NCI-H2227 (cell line): Measurements from ENCODE around the gene LARP1.
"Not testable (repeated sequence)": the region's sequence is repeated elsewhere in the genome, so short reads cannot be mapped to it uniquely, and the experiment has no call there.

ENCODE experiments used
- DNase-seq: peaks from one replicate; lab custom pipeline; 2025; ENCODE audit not compliant: unreplicated experiment; lab: John Stamatoyannopoulos, UW

Gene LARP1

DNA sequence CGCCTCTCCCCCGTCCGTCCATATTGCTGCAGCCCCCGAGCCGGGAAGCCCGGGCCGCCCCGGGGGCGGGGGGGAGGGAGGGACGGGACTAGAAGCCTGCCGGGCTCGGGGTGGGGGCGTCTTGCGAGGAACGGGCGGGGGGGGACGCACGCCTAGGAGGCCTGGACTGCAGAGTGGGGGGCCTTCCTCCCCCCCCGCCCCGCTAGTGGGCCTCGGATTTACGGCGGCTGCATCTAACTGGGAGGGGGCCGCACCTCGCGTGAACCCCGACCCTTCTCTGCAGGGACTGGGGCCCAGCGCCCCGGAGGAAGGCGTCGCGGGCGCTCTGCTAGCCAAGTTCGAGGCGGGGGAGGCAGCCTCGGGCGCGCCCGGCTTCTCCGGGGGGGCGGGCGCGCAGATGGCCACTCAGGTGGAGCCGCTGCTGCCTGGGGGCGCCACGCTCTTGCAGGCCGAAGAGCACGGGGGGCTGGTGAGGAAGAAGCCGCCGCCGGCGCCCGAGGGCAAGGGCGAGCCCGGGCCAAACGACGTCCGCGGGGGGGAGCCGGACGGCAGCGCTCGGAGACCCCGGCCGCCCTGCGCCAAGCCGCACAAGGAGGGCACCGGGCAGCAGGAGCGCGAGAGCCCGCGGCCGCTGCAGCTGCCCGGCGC, at the start of gene LARP1:
LARP1 (plus strand) TSS at position 17 of the 648 bp plus-strand sequence; CDS start at position 398, 381 bp downstream.
- DNase-seq = peak; percentile 49

- DNase-seq = no peak
Measured at GRCh38 chr5:154706416-154706815, 48.8 kb upstream of the LARP1 start.

GRCh38 chr5:154707641-154708040, 47.5 kb upstream of the LARP1 start:
- DNase-seq = no peak

DNA sequence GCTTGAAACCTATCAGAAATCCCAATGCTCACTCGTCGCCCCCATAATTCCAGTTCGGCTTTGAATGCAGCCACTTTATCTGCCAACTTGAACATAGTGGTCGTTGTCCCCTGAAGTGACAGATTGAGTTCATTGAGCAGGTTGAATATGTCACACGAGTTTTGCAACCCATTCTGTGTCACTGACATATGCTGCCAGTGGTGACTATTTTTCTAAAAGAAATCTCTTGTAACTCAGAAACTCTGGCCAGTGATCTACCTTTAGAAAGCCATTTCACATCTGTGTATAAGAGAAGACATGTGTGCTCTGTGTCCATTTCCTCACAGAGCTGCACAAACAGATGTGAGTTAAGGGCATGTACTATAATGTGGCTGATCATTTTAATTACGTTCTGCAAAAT, 47.0 kb upstream of the LARP1 start:
- DNase-seq = no peak

GRCh38 chr5:154708846-154709245, 46.3 kb upstream of the LARP1 start:
- no peak for DNase-seq

- DNase-seq = peak; percentile 7
Measured at GRCh38 chr5:154709368-154710305, 45.5 kb upstream of the LARP1 start.

- DNase-seq = no peak
Measured at GRCh38 chr5:154712518-154713437, 42.4 kb upstream of the LARP1 start.

DNA sequence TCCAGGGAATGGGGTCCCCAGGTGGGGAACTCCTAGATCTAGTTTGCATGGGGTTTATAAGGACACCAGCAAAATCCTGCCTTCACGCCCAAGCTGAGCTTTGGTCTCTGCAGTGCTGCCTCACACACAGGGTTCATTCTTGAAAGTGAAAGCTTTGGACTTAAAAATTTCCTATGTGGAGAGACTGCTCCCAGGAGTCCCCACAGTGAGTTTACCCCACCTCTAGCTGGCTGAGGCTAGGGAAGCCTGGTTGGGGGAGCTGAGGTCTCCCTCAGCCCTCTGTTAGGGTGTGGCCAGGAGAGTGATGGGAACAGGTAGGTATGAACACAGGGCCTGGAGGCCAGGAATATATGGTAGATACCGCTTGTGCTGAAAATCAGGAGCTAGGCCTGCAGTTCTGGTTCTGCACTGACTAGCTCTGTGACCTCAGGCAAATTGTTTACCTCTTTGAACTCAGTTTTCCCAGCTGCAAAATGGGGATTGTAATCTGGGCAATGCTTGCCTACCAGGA, 41.5 kb upstream of the LARP1 start:
- DNase-seq = no peak

- no peak for DNase-seq
Measured at GRCh38 chr5:154714266-154714986, 40.8 kb upstream of the LARP1 start.

- no peak for DNase-seq
Measured at GRCh38 chr5:154721481-154722058, 33.6 kb upstream of the LARP1 start.

- DNase-seq = no peak
Measured at GRCh38 chr5:154722097-154722496, 33.1 kb upstream of the LARP1 start.

GRCh38 chr5:154722936-154723335, 32.2 kb upstream of the LARP1 start:
- no peak for DNase-seq

DNA sequence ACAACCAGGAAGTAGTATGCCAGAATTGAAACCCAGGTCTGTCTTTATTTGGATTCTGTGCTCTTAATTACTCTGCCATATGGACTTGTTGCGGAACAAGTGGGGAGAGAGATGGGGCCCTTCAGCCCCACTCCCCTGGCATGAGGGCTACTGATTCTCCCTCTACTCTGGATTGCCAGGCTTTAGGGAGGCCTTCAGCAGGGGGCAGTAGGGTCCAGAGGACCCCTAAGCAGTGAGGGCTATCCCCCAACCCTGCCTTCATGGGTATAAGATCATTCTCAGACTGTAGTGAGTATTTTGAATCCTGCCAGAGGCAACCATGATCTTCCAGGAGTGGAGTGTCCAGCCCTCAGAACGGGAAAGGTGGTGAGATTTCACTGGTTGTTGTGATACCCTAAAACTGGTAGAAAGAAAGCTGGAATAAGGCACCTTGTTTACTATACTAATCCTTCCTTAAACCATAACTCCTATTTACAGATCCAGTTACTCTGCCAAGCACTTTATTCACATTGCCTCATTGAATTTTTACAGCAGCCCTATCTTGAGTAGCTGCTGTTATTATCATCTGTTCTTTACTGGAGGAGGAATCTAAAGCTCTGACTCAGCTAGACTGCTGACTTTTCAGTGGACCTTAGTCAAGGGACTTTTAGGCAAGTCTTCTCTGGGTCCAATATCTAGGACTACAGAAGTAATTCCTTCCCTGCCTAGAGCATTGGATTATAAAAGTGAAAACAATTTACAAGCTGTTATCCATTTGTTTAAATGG, 31.3 kb upstream of the LARP1 start:
- DNase-seq = no peak

- no peak for DNase-seq
Measured at GRCh38 chr5:154727361-154727760, 27.8 kb upstream of the LARP1 start.

DNA sequence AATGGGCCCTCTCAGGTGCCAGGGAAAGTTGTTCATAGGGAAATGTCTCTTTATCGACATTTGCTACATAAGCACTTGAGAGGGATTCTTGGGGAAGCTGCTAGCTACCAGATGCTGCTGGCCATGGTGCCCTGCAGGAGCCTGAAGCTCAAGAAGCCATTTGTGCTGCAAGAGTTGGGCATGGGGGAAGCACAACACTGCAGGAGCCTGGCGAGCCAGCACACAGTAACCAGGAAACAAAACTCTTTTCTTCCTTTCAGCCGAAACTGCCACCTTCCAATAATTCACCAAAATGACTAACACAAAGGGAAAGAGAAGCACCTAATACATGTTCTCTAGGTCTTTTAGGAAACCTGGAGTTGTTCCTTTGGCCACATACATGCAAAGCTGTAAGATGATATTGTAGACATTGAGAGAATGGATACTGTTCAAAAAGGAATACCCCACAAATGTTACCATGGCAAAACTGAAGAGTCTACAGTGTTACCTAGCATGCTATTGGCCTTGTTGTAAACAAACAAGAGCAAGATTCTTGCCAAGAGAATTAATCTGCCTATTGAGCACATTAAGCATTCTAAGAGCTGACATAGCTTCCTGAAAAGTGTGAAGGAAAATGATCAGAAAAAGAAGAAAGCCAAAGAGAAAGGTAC, 26.1 kb upstream of the LARP1 start:
- no peak for DNase-seq

DNA sequence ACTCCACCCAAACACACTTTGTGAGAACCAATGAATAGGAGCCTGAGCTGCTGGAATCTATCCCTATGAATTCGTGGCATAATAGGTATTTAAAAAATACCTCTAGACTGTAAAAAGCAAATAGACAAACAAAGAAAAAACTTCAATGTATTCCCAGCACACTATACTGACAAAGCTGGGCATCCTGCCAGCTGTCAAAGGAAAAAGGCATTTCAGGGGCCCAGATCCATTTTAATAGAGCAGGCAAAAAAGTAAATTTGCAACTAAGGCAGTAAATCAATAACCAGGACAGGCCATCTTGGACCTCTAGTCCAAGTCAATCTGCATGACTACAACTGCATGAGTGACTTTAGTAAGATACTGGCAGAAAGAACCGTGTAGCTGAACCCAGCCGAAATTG, 25.6 kb upstream of the LARP1 start:
- no peak for DNase-seq

DNA sequence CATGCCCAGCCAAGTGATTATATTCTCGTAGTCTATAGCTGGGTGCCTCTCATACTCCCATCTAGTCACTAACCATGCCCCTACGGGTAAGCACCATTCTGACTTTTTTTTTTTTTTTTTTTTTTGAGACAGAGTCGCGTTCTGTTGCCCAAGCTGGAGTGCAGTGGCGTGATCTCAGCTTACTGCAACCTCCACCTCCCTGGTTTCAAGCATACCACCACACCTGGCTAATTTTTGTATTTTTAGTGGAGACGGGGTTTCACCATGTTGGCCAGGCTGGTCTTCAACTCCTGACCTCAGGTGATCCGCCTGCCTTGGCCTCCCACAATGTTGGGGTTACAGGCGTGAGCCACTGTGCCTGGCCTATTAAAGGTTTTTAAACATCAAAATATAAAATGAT, 24.4 kb upstream of the LARP1 start:
- DNase-seq = not testable (repeated sequence)

- peak; percentile 46 for DNase-seq
Measured at GRCh38 chr5:154732212-154732611, 23.0 kb upstream of the LARP1 start.
